ENCODE results near the gene RNF207.

DNA sequence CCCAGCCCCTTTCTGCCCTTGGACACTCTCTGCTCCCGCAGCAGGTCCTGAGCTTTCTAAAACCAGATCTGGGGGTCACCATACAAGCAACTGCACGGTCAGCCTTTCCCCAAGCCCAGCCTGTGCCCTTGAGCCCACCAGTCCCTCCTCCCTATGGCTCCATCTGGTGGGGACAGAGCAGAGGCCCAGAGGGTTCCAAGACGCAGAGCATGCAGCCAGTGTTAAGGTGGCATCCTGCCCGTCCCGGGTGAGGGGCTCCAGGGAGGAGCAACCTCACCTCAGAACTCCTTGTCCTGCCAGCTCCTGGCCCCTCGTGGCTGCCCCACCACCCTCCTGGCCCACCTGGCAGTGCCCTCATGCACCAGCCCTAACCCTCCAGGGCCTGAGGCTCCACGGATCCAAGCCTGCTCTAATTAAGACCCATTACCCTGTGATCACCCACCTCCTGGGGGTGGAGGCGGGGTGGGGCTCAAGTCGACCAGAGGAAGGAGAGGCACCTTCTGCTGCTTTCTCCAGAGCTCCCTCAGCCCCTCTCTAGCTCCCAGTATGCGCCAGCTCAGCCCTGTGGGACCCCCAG, 34.3 kb upstream of the RNF207 start:
- TF ChIP-seq POLR2A (IDR thresholded peaks at IDR 0.05; ENCODE audit: low read length) (no peak), GATA1 (IDR thresholded peaks at IDR 0.05; ENCODE audit: low read depth, low read length) (no peak)
